A549 (cell line): Measurements from ENCODE around the gene VDAC1.

Experiments
- CEBPB ChIP-seq, 2 experiments: fragments of >200 bp in 1 of 2; sonication (Bioruptor Twin) in 1 of 2; formaldehyde crosslinking in 1 of 2; IDR thresholded peaks; 2 replicates each; pipeline ENCODE4 v1.6.1; 2012 to 2016
- JUNB ChIP-seq: fragments of >200 bp; sonication (Bioruptor Twin); formaldehyde crosslinking; IDR thresholded peaks from 2 replicates; pipeline ENCODE4 v1.6.1; 2016
- PHF8 ChIP-seq: fragments of 200-600 bp; sonication (generic); IDR thresholded peaks from 2 replicates; pipeline ENCODE4 v1.6.1; 2016; ENCODE audit warnings: low read depth, mild to moderate bottlenecking, antibody characterized with exemption, moderate library complexity, borderline replicate concordance
- POLR2A ChIP-seq: IDR thresholded peaks from 2 replicates; pipeline ENCODE4 v1.6.1; 2012; ENCODE audit warnings: mild to moderate bottlenecking, low read length
- SREBF2 ChIP-seq: fragments of 450-650 bp; IDR thresholded peaks from 2 replicates; pipeline ENCODE4 v1.6.1; 2014; ENCODE audit warnings: mild to moderate bottlenecking, moderate library complexity
- TF ChIP-seq, protein P1 (sequence below): IDR thresholded peaks from 2 replicates; pipeline ENCODE4 v1.6.1; 2012; ENCODE audit warnings: low read depth, borderline replicate concordance
- TF ChIP-seq, protein P2 (sequence below): fragments of >200 bp; sonication (Bioruptor Twin); formaldehyde crosslinking; IDR thresholded peaks from 3 replicates; pipeline ENCODE4 v1.5.1; 2016
- TF ChIP-seq, protein P3 (sequence below): fragments of 450-650 bp; IDR thresholded peaks from 2 replicates; pipeline ENCODE4 v1.6.1; 2014; ENCODE audit warnings: antibody characterized with exemption

DNA sequence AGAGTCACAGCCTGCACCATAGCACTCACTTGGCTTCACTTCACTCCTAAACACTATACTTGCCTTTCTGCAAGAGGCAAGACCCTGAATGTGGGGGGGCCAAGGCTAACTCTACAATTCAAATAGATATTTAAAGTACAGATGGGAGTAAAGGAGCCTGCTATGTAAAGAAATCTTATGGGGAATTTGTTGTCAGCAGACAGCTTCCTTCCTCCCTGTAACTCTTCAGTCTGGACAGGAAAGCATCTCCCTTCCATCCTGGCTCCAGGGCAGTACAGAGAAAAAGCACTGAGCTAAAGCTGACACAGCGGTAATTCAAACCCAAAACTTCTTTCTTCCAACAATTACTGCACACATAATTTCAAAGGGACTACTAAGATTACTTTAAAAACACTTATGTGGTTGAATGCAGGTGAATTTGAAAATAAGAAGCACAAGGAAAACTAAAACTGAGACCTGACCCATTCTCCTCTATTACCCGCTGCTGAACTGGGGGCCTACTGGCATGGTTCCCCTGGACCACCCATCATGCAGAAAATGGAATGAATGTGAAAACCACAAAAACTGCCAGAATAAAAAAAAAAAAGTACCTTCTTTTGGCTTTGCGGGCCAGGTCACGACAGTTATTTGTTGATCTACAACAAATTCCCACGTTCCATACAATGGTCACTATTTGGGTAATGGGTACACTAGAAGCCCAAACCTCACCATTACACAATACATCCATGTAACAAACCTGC lies 13.4 kb downstream of the VDAC1 start:
- TF ChIP-seq, protein P1, sequence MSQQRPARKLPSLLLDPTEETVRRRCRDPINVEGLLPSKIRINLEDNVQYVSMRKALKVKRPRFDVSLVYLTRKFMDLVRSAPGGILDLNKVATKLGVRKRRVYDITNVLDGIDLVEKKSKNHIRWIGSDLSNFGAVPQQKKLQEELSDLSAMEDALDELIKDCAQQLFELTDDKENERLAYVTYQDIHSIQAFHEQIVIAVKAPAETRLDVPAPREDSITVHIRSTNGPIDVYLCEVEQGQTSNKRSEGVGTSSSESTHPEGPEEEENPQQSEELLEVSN: no peak
- no peak for TF ChIP-seq CEBPB (IDR thresholded peaks at IDR 0.05)
- TF ChIP-seq, protein P2, sequence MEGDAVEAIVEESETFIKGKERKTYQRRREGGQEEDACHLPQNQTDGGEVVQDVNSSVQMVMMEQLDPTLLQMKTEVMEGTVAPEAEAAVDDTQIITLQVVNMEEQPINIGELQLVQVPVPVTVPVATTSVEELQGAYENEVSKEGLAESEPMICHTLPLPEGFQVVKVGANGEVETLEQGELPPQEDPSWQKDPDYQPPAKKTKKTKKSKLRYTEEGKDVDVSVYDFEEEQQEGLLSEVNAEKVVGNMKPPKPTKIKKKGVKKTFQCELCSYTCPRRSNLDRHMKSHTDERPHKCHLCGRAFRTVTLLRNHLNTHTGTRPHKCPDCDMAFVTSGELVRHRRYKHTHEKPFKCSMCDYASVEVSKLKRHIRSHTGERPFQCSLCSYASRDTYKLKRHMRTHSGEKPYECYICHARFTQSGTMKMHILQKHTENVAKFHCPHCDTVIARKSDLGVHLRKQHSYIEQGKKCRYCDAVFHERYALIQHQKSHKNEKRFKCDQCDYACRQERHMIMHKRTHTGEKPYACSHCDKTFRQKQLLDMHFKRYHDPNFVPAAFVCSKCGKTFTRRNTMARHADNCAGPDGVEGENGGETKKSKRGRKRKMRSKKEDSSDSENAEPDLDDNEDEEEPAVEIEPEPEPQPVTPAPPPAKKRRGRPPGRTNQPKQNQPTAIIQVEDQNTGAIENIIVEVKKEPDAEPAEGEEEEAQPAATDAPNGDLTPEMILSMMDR: no peak
- TF ChIP-seq POLR2A: no peak
- no peak for TF ChIP-seq SREBF2
- no peak for TF ChIP-seq PHF8
- TF ChIP-seq, protein P3, sequence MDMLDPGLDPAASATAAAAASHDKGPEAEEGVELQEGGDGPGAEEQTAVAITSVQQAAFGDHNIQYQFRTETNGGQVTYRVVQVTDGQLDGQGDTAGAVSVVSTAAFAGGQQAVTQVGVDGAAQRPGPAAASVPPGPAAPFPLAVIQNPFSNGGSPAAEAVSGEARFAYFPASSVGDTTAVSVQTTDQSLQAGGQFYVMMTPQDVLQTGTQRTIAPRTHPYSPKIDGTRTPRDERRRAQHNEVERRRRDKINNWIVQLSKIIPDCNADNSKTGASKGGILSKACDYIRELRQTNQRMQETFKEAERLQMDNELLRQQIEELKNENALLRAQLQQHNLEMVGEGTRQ: no peak
- TF ChIP-seq JUNB: no peak
